GM21528 (cell line): Measurements from ENCODE around the gene EML6.
"Not testable (repeated sequence)": the region's sequence is repeated elsewhere in the genome, so short reads cannot be mapped to it uniquely, and the experiment has no call there.

ENCODE experiments used
- ATAC-seq: cut with Tn5 transposase; IDR thresholded peaks from one replicate; pipeline ENCODE4 v1.9.1; 2021; ENCODE audit warnings: mild to moderate bottlenecking, moderate library complexity; ENCODE audit not compliant: unreplicated experiment, low FRiP score

EML6 gene

DNA sequence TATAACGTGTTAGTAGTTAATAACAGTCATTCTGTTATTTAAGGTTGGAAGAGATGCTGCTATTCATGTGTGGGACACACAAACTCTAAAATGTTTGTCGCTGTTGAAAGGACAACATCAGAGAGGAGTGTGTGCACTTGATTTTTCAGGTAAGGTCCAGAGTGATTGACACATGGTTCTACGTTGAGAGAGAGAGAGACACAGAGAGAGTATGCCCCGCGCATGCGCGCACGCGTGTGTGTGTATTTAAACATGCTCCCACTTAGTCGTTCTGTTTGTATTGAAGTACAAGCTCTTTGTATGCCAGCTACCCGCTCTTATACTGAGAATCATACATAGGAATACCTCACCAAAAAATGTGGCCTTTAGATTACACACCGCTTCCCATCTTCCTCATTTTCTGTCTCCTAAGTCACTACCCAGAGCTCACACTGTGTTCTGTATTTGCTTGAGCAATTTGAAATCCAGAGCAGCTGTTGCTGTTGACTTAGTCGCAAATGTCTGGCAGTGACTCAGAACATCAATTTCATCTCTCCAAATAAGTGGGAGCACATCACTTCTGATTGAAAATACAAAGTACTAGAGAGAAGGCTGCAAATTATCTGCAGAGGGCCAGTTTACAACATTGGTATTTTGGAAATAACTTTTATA lies 148.1 kb downstream of the EML6 start:
- no peak for ATAC-seq

DNA sequence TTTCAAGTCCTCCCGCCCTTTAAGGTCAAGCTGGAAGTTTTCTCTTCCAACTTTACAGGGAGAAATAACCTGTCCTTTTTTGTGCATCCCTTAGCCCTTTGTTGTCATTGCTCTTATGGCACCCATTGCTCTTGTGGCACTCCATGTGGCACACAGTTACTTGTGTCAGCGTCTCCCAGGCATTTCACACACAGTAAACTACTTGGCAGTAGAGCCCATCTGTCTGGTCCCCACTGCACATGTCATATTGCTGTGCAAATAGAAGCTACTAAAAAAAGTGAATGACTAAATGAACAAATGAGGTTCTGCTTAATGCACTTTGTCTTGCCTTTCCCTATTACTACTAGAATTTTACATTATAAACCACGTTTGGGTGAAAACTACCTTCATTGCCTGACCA lies 149.3 kb downstream of the EML6 start:
- no peak for ATAC-seq

- not testable (repeated sequence) for ATAC-seq
These were observed 149.8 kb downstream of the EML6 start for GRCh38 chr2:54873236-54873635.

DNA sequence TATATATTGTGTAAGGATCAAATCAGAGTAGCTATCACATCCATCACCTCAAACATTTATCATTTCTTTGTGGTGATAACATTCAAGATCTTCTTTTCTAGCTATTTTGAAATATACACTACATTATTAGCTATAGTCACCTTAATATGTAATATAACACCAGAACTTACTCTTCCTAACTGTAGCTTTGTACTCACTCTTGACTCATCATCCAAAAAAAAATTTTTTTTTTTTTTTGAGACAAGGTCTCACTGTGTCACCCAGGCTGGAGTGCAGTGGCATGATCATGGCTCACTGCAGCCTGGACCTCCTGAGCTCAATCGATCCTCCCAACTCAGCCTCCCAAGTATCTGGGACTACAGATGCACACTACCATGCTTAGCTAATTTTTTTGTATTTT lies 153.3 kb downstream of the EML6 start:
- ATAC-seq, result no peak

DNA sequence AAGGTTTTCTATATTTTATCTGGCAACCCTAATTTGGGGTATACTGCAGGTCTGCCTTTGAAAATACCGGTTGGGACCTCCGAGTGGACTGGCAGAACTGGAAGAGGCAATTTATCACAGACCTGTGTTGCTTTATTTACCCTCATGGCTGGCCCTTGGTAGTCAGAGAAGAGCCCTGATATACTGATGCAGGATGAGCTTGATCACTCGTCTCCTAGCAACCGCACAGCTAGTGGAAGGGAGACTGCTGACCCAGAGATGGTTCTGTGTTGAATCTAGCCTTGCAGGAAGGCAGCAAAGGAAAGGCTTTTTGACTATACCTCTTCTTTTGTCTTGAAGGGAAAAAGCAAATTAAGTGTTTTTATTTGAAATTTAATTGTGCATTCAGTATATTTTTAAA lies 154.7 kb downstream of the EML6 start:
- no peak for ATAC-seq

- no peak for ATAC-seq
These were observed 155.6 kb downstream of the EML6 start for GRCh38 chr2:54879032-54879431.

DNA sequence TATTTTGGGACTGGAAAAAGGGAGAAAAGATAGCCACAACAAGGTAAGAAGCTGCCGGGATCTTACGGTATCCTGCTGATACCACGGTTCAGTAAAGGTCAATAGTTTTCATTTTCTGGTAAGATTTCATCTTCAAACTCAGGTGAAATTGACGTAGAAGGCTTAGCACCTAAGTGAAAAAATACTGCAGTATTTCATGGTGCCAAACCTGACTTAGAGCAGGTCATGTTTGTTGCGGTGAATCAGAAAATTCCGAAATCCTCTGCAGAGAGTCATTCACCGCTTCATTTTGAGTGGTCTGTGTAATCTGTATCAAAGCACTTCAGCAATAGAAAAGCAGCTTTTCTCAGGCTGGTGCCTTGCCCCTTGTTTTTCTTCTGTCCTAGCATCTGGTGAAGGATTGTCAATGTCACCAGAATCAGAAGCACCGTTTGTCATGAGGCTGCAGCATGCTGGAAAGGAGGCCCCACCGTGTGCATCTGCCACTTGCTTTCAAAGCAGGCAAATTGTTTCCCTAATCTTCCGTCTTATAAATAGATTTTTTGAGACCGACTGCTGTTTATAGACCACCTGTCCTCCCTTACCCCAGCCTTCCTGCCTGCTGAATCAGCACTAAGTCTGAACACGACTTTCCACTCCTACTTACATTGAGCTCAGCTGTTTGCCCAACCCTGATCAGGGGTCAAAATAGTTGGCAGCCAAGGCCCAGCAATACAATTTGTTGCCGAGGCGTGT lies 156.3 kb downstream of the EML6 start:
- ATAC-seq, result no peak

DNA sequence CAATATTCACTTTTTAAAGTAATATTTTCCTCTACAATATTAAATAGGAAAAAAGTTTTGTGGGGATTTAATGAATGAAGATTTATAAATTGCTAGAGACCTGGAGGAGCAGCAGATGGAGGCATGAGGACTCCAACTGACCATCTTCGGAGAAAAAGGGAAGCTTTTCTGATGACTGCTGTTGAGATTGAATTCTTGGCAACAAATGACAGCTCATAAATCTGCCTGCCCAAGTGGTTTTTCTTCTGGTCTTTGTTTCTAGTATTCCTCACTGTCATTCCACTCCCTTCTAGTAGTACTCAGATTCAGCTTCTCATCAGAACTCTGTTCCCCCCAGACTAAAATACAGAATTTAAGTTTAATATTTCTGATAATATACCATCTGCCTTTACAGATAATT lies 157.0 kb downstream of the EML6 start:
- ATAC-seq, result no peak

DNA sequence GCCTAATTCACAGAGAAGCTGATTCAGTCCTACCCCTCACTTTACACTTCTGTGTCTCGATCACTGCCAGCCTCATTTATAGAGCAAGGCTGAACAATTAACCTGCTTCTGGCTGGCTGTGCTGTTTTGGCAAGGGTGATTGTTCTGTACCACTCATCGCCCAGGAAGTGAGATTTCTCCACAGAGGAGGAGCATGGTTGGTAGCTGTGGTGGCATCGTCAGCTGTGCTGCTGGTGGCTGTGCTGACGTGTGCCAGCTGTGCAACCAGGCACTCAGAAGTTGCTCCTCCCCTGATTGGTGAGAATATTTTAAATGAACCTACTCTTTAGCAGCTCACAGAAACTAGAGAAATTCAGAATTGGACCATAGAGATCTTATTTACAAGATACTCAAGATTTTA lies 158.3 kb downstream of the EML6 start:
- no peak for ATAC-seq

GRCh38 chr2:54885891-54886290 lies 162.4 kb downstream of the EML6 start:
- ATAC-seq, result no peak

GRCh38 chr2:54887850-54888545 lies 164.5 kb downstream of the EML6 start:
- ATAC-seq, result no peak

DNA sequence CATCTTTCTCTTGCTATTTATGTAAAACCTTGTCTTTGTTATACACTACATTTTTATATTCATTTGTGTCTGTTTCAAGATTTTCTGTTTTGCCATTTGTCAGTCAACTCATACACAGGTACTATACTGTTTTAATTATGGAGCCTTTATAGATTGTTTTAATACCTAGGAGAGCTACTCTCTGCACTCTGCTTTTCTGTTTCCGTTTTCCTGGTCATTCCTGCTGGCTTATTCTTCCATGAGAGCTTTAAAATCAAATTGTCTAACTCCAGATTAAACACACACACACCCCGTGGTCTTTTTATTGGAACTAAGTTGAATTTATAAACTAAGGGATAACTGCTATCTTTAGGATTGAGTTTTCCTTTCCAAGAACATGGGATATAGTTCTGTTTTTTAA lies 165.6 kb downstream of the EML6 start:
- no peak for ATAC-seq

DNA sequence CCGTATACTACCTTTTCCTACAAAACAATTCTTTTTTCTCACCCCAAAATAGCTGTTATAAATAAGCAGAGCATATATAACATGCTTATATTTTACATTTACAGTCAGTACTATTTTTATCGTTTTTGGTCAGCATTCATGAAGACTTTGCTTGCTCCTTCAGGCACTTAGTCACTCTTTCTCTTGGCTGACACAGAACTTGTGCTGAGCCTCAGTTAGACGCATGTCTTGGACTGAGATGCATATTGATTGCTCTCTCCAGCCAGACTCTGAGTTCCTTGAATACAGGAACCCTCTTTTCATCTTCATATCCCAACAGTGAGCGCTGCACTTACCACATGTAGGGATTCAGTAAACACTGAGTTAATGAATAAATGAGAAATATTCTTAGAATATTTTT lies 168.4 kb downstream of the EML6 start:
- no peak for ATAC-seq

DNA sequence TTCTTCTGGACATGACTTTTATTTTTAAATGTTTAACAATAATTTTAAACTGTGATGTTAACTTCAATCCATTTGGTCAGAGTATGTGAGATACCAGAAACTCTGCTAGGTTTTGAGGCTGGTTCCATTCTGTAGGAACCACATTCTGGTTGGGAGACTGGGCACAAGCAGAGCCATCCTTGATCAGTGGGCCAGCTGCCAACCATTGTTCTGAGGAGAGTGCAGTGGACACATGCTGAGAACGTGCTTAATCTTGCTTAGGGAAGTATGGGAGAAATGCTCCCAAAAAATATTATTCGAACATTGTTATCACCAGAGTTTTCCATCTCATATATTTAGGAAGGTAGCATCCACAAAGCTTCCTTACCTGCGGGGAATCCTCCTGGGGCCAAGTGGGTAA lies 171.0 kb downstream of the EML6 start:
- no peak for ATAC-seq

- ATAC-seq, result no peak
These were observed 172.3 kb downstream of the EML6 start for GRCh38 chr2:54895730-54896129.

DNA sequence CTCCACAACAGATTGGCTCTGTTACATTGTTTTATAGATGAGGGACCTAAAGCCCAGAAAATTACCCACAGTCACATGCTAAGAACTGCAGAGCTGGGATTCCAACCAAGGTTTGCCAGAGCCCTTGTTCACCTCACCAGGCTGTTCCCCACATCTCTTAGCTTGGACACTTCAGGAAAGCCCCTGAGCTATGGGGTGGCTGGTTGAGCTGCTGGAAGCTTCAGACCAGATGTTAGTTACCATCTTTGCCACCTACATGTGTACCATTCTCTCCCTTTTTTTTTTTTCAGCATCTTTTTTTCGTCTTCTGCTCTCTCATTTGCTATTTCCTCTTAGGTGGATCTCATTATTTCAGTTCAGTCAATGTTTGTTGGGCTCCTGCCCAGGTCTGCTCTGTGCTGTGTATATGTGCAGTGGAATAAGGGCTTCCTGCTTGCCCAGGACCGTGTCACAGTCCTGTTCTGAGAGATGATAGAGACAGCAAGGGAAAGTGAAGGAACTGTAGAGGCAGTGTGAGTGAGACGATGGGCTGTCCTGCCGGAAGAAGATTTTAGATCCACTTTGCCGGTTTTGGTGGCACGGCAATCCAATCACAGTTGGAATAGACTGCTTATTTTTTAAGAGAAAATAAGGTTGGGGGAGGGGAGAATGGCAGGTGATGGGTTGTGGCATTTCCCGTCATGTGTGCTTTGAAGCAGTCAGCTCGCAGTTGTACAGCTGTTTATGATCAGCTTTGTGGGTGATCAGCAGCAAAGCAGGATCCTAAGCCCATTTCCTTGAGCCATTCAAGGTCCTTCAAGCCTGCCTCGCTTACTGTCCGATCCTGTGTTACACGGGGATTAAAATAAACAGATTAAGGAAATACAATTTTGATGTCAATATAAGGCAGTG lies 174.2 kb downstream of the EML6 start:
- no peak for ATAC-seq

GRCh38 chr2:54898456-54899226 lies 175.2 kb downstream of the EML6 start:
- ATAC-seq, result no peak

DNA sequence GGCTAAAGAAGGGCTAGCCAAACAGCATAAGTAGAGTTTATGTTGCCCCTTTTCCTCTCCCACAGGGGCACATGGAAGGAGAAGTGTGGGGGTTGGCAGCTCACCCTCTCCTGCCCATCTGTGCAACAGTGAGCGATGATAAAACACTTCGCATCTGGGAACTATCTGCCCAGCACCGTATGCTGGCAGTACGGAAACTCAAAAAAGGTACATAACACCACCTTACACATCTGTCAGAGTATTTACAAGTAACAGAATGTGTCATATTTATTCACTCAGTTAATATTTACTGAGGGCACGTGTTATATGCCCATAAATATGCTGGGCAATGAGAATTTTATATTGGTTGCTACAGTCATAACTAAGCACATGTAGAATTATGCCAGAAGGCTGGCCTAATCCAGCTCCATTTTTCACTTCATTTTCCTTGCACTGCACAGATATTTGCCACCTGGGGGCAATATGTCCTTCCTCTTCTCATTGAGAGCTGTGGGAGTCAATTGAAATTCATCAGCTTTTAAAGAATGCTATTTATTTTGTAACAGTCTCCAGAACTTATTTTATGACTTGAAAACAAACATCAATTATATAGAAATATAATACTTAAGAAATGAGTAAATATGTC lies 176.2 kb downstream of the EML6 start:
- no peak for ATAC-seq

DNA sequence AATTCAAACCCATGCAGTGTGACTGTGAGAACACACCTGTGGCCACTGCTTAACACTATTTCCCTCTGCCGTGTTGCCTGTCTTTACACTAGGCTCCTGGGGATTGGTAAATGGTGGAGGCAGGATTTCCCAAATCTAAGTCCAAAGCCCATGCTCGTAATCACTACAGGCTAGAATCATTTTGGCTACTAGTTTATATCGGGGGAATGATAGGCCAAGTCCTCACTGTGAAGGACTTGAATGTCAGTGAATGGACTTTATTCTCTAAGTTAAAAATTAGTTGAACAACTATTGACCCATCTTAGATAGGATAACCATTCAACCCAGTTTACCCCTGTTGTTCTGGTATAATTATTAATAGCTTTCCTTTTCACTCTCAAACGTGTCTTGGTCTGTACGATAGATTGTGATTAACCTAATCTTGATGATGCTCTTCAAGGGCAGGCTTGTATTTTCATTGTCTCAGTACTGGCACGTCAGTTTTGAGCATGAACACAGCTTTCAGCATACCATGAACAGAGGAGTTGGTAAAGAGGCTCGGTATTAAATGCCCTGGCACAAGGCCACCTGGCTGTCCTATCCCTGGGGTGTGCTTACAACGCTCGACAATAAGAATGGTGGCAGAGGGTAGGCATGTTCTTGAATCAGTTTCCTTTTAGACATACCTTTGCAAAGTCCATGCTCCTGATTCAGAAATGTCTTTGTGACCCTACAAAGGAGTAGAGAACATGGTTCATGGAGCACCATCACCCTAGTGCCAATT lies 177.9 kb downstream of the EML6 start:
- ATAC-seq, result no peak
